Smooth muscle cell (in vitro differentiated cells): ENCODE measurements around the gene ANAPC2. TPM values are rescaled to one million over a fixed set of nuclear protein-coding genes. Genes with fewer than 3 reads are reported as not detected.

Experiments
- DNase-seq: peaks from one replicate; lab custom pipeline; 2025; ENCODE audit not compliant: unreplicated experiment; lab: John Stamatoyannopoulos, UW
- H2AFZ ChIP-seq: fragments of 200-600 bp; sonication (generic); 2 replicates; pipeline ENCODE4 v1.6.0; 2016; ENCODE audit warnings: antibody characterized with exemption, low read depth, mild to moderate bottlenecking
- H3F3A ChIP-seq: fragments of 200-600 bp; sonication (generic); 2 replicates; pipeline ENCODE4 v1.6.0; 2017; ENCODE audit warnings: antibody characterized with exemption, low read depth
- H3K27ac ChIP-seq: fragments of 200-600 bp; sonication (generic); 2 replicates; pipeline ENCODE4 v1.5.1; 2016; ENCODE audit warnings: low read depth, mild to moderate bottlenecking
- H3K27me3 ChIP-seq: fragments of 200-600 bp; sonication (generic); 2 replicates; pipeline ENCODE4 v1.6.1; 2016; ENCODE audit warnings: low read depth, mild to moderate bottlenecking
- H3K36me3 ChIP-seq: fragments of 200-600 bp; sonication (generic); 2 replicates; pipeline ENCODE4 v1.5.1; 2016; ENCODE audit warnings: low read depth
- H3K4me1 ChIP-seq: fragments of 200-600 bp; sonication (generic); 2 replicates; pipeline ENCODE4 v1.5.1; 2016; ENCODE audit warnings: low read depth
- H3K4me2 ChIP-seq: fragments of 200-600 bp; sonication (generic); 2 replicates; pipeline ENCODE4 v1.6.0; 2016; ENCODE audit warnings: mild to moderate bottlenecking
- H3K4me3 ChIP-seq: fragments of 200-600 bp; sonication (generic); 2 replicates; pipeline ENCODE4 v1.5.1; 2016; ENCODE audit warnings: mild to moderate bottlenecking
- H3K79me2 ChIP-seq: fragments of 200-600 bp; sonication (generic); 2 replicates; pipeline ENCODE4 v1.6.0; 2016; ENCODE audit warnings: low read depth, mild to moderate bottlenecking
- H3K9ac ChIP-seq: fragments of 200-600 bp; sonication (generic); 2 replicates; pipeline ENCODE4 v1.6.0; 2016; ENCODE audit warnings: low read depth
- H3K9me3 ChIP-seq: fragments of 200-600 bp; sonication (generic); replicated peaks from 2 replicates; pipeline ENCODE4 v1.5.1; 2016; ENCODE audit warnings: low read depth
- H4K20me1 ChIP-seq: fragments of 200-600 bp; sonication (generic); 2 replicates; pipeline ENCODE4 v1.6.0; 2016; ENCODE audit warnings: low read depth
- WGBS: methylation state at CpG from one replicate; pipeline ENCODE4 v1.1.7; 2016; ENCODE audit warnings: low lambda C conversion rate; 5-methylcytosine and 5-hydroxymethylcytosine counted together
- polyA plus RNA-seq: library from polyadenylated mRNA; unstranded; fragments of >200 nt; fragmentation: Nextera tagmentation; extraction: Ambion mirVana; gene quantifications from 2 replicates; pipeline ENCODE4 v1.2.1, GENCODE V29; 2016
- total RNA-seq: library from RNA; depleted of rRNA; stranded (reverse); fragments of >200 nt; gene quantifications from 2 replicates; pipeline ENCODE4 v1.2.3, GENCODE V29; 2014
- TF ChIP-seq, protein P1 (sequence below): fragments of 200-600 bp; sonication (generic); IDR thresholded peaks from 2 replicates; pipeline ENCODE4 v1.5.1; 2017; ENCODE audit warnings: borderline replicate concordance, mild to moderate bottlenecking, antibody characterized with exemption; ENCODE audit not compliant: insufficient read depth, poor library complexity, severe bottlenecking

Gene ANAPC2
- total and polyA plus RNA-seq, 2 experiments from 2014 or later: 6.6 to 12.6 TPM

DNA sequence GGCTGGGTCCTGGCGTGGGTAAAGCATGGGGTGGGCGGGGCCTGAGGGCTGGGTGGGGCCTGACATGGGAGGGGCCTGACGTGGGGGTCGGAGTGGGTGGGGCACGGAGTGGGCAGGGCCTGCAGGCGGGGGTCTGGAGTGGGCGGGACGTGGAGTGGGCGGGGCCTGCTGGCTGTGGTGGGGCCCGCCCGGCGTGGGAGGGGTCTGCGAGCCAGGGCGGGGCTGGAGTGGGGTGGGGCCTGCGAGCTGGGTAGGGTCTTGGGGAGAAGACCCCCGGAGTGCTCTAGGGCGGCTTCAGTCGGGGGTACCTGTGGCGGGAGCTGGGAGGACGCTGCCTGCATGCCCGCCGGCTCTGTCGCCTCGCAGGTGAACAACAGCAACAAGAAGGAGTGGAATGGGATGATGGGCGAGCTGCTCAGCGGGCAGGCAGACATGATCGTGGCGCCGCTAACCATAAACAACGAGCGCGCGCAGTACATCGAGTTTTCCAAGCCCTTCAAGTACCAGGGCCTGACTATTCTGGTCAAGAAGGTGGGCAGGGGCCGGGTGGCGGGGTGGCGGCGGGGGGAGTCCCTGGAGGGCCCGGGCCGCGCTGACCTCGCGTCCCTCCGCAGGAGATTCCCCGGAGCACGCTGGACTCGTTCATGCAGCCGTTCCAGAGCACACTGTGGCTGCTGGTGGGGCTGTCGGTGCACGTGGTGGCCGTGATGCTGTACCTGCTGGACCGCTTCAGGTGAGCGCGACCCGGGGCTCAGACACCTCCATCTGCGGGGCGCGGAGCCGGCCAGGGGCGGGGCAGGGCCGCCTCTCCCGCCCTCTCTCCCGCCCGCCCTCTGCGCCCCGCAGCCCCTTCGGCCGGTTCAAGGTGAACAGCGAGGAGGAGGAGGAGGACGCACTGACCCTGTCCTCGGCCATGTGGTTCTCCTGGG, 26.5 kb downstream of the ANAPC2 start:
- DNase-seq: no peak
- H3F3A ChIP-seq: no peaks in the 10 kb centered on the region
- no peaks in the 10 kb centered on the region for H3K79me2 ChIP-seq
- WGBS: 12% methylated on average over 30 of the region's 71 CpGs
- H3K36me3 ChIP-seq: no peaks in the 10 kb centered on the region
- H3K4me1 ChIP-seq: no peaks in the 10 kb centered on the region
- no peaks in the 10 kb centered on the region for H4K20me1 ChIP-seq
- no peak overlapping the region for H3K4me2 ChIP-seq
- TF ChIP-seq, protein P1, sequence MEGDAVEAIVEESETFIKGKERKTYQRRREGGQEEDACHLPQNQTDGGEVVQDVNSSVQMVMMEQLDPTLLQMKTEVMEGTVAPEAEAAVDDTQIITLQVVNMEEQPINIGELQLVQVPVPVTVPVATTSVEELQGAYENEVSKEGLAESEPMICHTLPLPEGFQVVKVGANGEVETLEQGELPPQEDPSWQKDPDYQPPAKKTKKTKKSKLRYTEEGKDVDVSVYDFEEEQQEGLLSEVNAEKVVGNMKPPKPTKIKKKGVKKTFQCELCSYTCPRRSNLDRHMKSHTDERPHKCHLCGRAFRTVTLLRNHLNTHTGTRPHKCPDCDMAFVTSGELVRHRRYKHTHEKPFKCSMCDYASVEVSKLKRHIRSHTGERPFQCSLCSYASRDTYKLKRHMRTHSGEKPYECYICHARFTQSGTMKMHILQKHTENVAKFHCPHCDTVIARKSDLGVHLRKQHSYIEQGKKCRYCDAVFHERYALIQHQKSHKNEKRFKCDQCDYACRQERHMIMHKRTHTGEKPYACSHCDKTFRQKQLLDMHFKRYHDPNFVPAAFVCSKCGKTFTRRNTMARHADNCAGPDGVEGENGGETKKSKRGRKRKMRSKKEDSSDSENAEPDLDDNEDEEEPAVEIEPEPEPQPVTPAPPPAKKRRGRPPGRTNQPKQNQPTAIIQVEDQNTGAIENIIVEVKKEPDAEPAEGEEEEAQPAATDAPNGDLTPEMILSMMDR: no peak
- no peak overlapping the region for H3K4me3 ChIP-seq
- no peak overlapping the region for H3K9ac ChIP-seq
- no peak overlapping the region for H2AFZ ChIP-seq
- no peak overlapping the region for H3K27ac ChIP-seq
- H3K9me3 ChIP-seq: no peaks in the 10 kb centered on the region
- peaks cover 100% of the 10 kb centered on the region for H3K27me3 ChIP-seq

DNA sequence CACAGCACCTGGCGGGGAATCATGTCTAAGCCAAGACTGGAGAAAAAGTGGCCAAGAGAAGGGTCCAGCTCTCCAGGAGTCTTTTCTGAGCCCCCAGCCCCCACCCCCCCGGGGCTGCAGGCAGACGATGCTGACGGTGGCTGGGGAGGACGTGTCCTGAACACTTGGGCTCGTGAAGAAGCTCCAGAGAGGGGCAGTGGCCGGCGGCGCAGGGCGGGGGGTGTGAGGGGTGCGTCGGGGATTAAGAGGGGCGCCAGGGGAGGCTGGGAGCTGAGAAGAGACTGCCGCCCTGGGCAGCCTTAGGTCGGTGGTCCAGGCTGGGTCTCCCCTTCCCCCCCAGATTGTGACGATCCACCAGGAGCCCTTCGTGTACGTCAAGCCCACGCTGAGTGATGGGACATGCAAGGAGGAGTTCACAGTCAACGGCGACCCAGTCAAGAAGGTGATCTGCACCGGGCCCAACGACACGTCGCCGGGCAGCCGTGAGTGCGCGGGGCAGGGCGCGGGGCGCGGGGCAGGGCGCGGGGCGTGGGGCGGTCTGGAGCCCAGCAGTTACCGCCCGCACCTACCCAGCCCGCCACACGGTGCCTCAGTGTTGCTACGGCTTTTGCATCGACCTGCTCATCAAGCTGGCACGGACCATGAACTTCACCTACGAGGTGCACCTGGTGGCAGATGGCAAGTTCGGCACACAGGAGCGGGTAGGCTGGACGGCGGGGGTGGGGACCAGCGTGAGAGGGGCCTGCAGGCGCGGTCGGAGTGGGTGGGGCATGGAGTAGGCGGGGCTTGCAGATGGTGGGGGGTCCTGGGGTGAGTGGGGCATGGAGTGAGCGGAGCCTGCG, 27.4 kb downstream of the ANAPC2 start:
- no peaks in the 10 kb centered on the region for H3K36me3 ChIP-seq
- no peaks in the 10 kb centered on the region for H3K9me3 ChIP-seq
- no peak overlapping the region for H3K4me3 ChIP-seq
- 41% methylated on average over 30 of the region's 56 CpGs for WGBS
- H2AFZ ChIP-seq: no peak overlapping the region
- no peak overlapping the region for H3K9ac ChIP-seq
- TF ChIP-seq, protein P1: no peak
- no peaks in the 10 kb centered on the region for H3K4me1 ChIP-seq
- H3K4me2 ChIP-seq: no peak overlapping the region
- H4K20me1 ChIP-seq: no peaks in the 10 kb centered on the region
- DNase-seq: no peak
- no peak overlapping the region for H3K27ac ChIP-seq
- no peaks in the 10 kb centered on the region for H3F3A ChIP-seq
- peaks cover 100% of the 10 kb centered on the region for H3K27me3 ChIP-seq
- no peaks in the 10 kb centered on the region for H3K79me2 ChIP-seq

DNA sequence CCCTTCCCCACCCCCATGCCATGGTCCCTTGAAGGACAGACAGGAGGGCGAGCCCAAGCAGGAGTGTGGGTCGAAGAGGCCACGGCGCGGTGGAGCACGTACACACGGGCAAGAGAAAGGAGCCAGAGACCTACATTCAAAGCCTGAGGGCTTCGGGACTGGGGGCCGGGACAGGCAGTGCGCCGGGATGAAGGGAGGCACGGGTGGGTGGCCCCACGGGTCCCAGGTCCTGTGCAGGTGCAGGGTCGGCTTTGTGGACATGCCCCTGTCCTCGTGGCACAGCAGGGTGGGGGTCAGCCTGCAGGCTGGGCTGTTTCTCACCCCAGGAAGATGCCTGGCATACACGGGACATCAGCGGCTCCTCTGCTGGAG, 28.3 kb downstream of the ANAPC2 start:
- Histone ChIP-seq H3K4me3 (no peak overlapping the region), H3K9me3 (no peaks in the 10 kb centered on the region), H3K27ac (no peak overlapping the region), H3F3A (no peaks in the 10 kb centered on the region), H2AFZ (no peak overlapping the region), H3K4me1 (no peaks in the 10 kb centered on the region), H3K4me2 (no peak overlapping the region), H3K9ac (no peak overlapping the region), H3K27me3 (peaks cover 97% of the 10 kb centered on the region), H3K36me3 (no peaks in the 10 kb centered on the region), H4K20me1 (no peaks in the 10 kb centered on the region), H3K79me2 (no peaks in the 10 kb centered on the region)
- WGBS: 84% methylated on average over 17 of the region's 17 CpGs
- TF ChIP-seq, protein P1: no peak
- DNase-seq: no peak
